ENCODE results near the gene IFNGR1.

IFNGR1 gene

DNA sequence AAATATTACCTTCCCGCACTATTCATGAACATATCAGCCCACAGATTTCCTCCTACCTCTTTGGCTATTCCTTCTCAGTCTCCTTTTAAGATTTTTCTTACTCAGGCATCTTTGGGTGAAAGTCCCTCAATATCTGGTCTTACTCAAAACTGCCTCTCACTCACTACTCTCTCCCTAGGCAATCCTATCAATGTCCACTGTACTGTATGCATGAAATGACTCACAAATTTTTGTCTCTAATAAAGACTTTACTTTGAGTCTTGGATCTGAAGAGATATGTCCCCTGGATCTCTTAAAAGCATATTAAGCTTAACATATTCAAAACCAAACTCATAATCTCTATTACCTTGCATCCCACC, 70.2 kb downstream of the IFNGR1 start:
- ATAC-seq (no peak), DNase-seq (no peak)

GRCh38 chr6:137148306-137149034, 70.7 kb downstream of the IFNGR1 start:
- ATAC-seq (no peak), DNase-seq (no peak)
